GM21447 (cell line): Measurements from ENCODE around the gene ASS1.

Source experiments
- ATAC-seq: cut with Tn5 transposase; IDR thresholded peaks from one replicate; pipeline ENCODE4 v1.9.1; 2021; ENCODE audit not compliant: unreplicated experiment

ASS1 gene

DNA sequence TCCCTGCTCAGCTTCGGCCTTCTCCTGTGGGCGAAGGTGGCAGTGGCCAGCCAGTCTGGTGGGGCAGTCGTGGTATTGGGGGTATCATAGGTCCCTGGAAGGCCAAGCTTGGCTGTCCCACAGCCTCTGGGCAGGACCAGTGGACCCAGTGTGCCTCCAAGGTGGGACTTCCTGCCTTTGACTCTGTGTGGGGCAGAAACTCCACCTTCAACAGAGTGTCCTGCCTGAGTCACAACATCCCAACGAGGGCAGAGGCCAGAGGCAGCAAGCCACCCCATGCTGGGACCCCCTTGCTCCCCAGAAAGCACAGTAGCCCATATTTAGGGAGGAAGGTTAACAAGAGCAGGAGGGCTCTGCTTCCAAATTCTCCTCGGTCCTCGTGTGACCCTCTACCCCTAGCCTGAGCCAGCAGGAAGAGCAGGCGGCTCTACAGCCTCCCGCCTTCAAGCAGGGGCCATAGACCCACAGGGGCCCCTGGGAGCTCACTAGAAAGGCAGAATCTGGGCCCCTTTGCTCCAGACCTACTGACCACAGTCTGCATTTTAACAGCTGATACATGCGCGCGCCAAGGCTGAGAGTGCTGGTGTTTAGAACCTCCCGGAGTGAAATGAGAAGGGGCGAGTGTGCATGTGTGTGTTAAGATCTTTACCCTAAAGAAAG, 83.0 kb downstream of the ASS1 start:
- ATAC-seq, result no peak

DNA sequence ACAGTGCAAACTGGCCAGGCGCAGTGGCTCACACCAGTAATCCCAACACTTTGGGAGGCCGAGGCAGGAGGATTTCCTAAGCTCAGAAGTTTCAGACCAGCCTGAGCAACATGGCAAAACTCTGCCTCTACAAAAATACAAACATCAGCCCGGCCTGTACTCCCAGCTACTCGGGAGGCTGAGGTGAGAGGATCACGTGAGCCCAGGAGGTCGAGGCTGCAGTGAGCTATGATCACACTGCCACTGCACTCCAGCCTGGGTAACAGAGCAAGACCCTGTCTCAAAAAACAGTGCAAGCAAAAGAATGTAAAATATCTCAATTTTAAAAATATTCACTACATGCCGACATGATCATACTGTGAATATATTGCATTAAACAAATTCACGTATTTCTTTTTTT, 83.9 kb downstream of the ASS1 start:
- ATAC-seq, result no peak

DNA sequence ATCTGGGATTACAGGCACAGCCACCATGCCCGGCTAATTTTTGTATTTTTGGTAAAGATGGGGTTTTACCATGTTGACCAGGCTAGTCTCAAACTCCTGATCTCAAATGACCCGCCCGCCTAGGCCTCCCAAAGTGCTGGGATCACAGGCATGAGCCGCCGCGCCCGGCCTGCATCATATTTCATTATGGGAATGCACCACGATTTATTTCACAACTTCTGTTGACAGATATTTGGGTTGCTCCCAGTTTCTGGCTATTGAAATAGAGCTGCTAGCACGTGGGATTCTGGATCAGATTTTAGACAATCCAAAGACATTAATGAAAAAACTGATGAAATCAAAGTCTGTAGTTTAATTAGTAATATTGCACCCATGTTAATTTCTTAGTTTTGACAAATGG, 86.2 kb downstream of the ASS1 start:
- ATAC-seq, result no peak

DNA sequence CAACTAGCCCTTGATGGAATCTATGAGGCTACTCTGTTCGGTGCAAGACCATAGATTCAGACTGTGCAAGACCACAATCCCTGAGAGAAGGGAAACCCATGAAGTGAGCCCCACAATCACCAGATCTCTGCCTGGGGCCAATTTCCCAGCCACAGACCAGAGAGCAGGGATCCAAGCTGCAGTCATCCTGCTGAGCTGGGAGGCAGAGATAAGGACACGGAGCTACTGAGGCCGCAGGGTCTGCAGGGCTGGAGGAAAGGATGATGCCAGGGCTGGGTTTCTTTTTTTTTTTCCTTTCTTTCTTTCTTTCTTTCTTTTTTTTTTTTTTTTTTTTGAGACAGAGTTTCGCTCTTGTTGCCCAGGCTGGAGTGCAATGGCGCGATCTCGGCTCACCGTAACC, 86.9 kb downstream of the ASS1 start:
- no peak for ATAC-seq

DNA sequence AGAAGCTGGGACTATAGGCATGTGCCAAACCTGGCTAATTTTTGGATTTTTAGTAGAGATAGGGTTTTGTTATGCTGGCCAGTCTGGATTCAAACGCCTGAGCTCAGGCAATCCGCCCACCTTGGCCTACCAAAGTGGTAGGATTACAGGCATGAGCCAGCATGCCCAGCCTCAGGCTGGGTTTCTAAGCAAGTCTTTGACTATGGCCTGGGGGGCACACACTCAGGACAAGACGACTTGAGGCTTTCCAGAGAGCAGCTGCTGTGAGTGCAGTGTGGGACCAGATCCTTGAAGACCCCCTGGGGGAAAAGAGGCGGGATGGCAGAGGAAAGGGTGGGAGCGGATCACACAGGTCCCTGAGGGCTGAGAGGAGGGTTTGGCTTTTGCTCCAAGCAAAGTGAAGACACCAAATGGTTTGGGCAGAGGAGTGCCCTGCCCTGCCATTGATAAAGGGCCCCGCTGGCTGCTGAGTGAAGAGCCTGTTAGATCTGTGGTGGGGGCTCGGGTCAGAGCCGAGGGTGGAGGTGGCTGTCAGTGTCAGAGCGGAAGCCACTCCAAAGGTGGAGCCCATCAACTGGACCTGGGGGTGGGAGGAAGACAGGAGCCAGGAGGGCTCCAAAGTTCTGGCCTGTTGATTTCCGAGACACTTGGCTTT, 87.8 kb downstream of the ASS1 start:
- no peak for ATAC-seq

DNA sequence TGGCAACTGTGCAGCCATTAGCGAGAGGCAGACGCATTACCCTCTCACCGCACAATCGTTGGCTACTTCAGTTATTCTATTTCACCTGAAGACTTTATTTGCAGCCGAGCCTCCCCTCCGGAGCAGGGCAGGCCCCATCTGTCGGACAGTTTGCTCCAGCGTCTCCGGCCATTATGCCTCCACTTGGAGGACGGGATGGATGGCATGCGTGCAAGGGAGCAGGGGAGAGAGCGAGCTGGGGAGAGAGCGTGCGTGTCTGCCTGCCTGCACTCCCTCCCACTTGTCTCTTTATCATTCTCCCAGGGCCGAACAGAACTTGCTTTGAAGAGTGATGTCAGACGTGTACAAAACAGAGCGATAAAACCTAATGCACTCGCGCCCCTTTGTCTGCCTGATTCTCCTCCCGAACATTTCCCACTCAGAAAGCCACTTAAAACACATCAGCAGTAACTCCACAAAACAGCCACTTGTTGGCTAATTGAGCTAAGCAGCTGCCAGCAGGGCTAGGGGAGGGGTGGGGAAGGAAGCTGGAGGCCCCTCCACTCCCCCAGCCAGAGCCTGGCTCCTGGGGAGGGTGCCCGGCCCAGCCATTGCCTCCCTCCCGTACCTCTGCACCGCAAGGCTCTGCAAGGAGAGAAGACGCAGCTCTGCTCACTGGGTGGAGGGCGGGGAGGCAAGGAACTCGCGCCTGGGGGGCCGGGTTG, 91.2 kb downstream of the ASS1 start:
- ATAC-seq, result no peak

DNA sequence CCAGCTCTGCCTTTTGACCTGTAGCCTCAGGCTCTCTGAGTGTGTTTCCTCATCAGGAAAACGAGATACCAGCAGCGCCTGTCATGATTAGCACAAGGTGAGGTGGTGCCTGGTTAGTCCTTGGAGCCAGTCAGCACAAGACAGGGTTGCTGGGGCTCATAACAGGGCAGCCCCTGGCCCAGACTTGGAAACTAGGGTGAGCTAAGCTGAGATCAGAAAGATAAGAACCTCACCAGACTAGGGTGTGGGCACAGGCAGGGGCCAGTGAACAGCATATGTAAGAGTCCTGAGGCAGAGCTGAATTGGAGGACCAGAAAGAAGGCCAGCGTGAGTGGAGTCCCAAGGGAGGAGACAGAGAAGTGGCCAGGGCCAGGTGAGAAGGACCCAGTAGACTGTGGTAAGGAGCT, 91.9 kb downstream of the ASS1 start:
- no peak for ATAC-seq

DNA sequence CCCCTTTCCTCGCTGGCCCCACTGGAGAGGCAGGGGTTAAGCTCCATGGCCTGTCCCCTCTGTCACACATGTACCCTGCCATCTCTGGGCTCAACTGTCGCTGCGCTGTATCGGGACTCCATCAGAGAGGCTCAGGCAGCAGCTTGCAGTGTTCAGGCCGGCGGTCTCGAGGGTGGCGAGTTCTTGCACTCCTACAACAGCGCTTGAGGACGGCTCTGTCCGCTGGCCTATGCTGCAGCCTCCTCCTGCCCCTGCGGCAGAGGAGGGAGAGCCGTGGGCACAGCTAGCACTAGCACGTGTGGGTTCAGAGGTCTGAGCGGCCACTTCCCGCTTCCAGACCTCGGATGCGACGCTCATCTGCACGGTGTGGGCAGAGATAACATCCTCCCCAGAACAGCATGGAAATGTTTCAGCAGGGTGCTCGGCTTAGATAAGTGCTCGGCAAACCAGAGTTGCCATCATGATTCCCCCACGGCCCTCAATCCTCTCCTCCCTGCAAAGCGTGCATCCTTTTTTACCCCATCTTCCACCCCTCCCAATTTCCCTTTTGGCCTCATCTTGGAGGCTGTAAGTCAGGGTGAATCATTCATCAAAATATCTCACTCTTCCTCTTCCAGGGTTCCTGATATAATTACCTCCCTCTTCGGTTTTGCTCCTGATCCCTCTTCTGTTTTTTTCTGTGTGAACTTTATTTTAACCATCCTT, 92.7 kb downstream of the ASS1 start:
- no peak for ATAC-seq

DNA sequence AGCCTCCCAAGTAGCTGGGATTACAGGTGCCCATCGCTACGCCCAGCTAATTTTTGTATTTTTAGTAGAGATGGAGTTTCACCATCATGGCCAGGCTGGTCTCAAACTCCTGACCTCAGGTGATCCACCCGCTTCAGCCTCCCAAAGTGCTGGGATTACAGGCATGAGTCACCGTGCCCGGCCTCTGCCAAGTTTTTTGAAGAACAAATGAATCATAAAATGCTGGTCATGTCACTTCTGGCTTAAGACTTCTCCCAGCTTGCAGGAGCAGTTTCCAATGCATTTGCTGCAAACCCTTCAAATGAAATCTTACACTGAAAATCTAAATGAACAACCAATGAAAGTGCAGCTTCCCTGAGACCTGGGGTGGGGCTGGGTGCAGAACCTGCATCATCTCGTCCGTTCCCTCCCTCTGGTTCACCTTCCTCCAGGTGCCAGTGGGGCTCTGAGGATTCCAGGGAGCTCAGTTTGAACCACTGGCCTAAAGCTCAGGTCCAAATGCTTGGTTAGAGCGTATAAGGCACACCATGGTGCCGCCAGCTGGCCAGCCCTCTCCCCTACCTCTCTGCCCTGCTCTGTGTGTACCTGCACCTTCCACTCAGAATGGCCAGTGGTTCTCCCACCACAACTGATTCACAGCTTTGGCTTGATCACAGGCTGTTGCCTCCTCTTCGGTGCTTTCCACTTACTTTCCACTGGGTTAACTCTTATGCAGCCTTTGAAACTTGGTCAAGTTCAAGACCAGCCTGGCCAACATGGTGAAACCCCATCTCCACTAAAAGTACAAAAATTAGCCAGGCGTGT, 94.9 kb downstream of the ASS1 start:
- no peak for ATAC-seq

DNA sequence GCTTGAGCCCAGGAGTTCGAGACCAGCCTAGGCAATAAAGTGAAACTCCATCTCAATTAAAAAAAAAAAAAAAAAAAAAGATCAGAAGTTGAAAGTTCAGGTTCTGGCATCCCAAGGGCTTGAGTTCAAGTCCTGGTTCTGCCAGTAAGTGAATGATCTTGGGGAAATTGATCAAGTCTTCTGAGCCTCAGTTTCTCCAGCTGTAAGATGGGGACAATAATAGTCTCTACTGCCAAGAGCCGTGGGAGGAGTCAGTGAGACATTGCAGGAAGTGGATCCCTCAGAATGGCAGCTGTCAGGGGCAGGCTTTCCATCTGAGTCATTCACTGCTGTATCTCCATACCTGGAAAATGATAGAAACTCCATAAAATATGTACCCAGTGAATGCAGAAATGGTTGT, 96.8 kb downstream of the ASS1 start:
- ATAC-seq, result no peak

DNA sequence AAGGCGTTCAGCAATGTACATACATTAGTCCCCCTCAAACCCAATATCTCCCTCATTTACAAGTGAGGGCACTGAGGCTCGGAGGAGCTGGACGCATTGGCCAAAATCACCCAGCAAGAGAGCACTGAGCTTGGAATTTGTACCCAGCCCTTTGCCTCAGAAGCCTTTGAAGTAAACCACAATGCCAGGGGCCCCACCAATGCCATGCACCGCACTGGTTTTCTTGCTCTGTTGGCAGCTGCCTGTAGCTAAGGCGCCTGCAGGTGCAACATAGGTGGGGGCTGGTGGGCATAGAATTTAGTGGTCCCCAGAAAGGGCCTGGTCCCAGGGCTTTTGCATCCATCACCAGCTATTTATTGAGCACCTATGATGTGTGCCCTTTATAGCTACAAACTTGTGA, 97.3 kb downstream of the ASS1 start:
- no peak for ATAC-seq

DNA sequence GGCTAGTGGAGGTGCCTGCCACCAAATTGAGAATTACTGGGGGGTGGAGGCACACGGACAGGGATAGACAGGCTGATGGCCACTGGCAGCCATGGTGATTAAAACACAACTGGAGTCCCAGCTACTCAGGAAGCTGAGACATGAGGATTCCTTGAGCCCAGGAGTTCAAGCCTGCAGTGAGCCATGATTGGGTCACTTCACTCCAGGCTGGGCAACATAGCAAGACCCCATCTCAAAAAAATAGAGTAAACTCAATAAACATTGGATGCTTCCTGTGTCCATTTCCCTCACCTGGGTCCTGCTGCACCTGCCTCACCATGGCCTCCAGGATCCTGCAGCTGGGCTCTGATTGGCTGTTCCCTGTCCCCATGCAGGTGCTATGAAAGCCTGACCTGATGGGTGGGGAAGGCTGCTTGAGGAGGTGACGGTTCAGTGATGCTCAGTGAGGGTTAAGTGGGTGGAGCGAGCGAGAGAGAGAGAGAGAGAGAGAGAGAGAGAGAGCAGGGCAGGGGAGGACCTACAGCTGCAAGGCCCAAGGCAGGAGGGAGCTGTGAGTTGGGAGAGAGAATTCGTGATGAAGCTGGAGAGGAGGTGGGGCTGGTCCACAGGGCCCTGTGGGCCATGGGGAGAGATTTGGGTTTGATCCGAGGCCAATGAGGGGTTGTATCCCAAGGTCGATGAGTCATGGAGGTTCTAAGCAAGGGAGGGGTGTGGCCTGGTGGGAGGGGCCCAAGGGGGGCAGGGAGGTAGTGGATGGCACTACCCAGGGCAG, 97.9 kb downstream of the ASS1 start:
- no peak for ATAC-seq

DNA sequence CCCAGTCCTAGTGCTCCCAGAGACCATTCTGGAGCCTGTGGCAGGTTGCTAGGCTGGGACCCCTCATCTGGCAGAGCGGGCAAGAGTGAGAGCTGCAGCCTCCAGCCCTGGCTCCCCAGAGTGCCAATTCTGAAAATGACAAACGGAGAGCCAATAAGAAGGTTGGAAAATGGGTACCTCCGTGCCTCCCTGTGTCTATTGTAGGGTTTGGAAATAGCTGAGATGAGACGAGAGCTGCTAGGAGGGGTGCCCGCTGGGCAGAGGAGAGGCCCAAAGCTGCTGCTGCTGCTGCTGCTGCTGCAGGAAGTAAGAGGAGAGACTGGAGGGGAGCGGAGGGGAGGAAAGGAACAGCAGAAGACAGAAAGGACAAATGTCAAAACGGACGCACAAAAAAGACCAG, 98.6 kb downstream of the ASS1 start:
- no peak for ATAC-seq

DNA sequence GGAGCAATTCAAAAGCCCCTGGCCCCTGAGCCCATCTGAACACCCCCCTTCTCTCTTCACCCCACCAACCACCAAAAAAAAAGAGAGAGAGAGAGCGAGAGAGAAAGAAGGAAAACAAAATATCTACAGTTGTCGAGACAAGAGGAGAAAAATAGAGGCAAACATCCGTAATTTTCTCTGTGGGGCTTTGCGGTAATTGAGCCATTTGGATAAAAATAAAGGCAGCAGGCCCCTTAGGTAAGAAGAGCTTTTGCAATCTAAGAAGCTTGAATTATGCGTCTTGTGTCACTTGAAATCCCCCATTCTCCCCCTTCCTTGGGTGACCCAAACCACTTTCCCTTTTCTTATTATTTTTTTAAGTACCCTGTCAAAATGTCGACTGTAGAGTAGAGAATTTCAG, 99.1 kb downstream of the ASS1 start:
- ATAC-seq, result no peak

DNA sequence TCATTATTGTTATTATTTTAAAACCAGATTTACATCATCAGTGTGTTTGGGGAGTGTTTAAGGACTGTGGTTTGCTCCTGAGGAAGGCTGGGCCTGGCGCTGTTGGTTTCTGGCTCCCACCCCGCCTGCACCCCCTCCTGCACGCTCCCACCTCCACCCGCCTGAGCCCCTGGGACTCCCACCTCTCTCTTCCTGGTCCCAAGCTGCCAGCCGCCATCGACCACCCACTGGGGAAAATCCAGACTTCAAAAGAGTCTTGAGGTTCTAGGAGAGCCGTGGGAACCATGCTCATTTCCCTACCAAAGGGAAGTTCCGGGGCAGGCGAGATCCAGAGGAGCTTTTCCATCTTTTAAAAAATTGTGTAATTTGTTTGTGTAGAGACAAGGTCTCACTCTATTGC, 99.6 kb downstream of the ASS1 start:
- no peak for ATAC-seq

DNA sequence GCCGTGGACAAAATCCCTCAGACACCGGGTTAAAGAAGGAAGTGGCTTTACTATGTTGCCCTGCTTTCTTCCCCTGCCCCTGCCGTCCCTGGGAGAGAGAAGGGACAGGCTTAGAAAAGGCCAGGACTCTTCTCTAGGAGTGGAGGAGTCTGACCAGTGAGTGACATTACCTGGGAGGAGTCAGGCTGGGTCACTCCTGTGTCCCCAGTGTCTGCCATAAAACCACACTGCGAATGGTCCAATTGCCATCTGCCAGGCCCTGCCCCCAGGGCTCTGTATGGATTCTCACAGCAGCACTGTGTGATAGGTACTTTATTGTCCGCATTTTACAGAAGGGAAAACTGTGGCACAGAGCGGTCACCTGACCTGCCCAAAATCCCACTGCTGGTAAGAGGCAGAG, 103.3 kb downstream of the ASS1 start:
- ATAC-seq, result no peak

DNA sequence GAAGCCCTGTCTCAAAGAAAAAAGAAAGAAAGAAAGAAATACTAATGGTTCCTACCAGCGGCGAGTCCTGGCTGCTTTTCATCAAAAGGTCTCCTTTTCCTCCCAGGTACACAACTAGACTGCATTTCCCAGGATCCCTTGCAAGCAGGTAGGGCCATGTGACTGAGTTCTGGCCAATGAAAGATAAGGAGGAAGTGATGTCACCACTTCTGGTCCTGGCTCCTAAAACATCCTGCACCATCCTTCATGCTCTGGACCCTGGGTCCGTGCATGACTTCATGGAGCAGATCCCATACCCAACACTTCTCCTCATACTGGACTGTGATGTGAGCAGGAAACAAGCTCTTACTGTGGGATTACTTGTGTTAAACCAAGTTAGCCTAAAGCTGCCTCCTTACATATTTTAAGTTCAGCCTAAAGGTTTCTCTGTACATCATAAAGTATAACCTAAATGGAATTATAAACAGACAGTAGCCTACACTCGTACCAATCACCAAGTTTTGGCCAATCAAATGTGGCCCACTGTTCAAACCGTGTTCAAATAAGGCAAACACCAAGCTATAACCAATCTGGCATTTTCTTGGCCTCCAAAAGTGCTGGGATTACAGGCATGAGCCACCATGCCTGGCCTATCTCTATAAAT, 104.5 kb downstream of the ASS1 start:
- no peak for ATAC-seq
